HL-60 (cell line): ENCODE data around the gene FGF4.

Experiments
- DNase-seq, 2 experiments: peaks; one replicate each; pipeline ENCODE4 v3.0.0-alpha.2; 2010 to 2020; ENCODE audit warnings: low read depth in 1 of 2, low spot score in 1 of 2
- H3K27ac ChIP-seq: fragments of 250-450 bp; sonication (Bioruptor Pico); replicated peaks from 2 replicates; pipeline ENCODE4 v1.5.1; 2020; ENCODE audit warnings: mild to moderate bottlenecking, moderate library complexity
- H3K27me3 ChIP-seq: fragments of 250-450 bp; sonication (Bioruptor Pico); 2 replicates; pipeline ENCODE4 v1.5.1; 2021; ENCODE audit warnings: mild to moderate bottlenecking, moderate library complexity; ENCODE audit not compliant: insufficient read depth, poor library complexity, severe bottlenecking
- H3K4me3 ChIP-seq: replicated peaks from 2 replicates; pipeline ENCODE4 v1.5.1; 2011; ENCODE audit warnings: mild to moderate bottlenecking, control low read depth, low read length; ENCODE audit not compliant: insufficient read depth
- CTCF ChIP-seq: IDR thresholded peaks from one replicate; pipeline ENCODE4 v1.5.1; 2011; ENCODE audit warnings: low read length, control low read depth, inconsistent platforms; ENCODE audit not compliant: insufficient read depth
- GABPA ChIP-seq: IDR thresholded peaks from 2 replicates; pipeline ENCODE4 v1.6.1; 2012; ENCODE audit warnings: low read depth
- POLR2AphosphoS5 ChIP-seq: IDR thresholded peaks from 2 replicates; pipeline ENCODE4 v1.6.1; 2012; ENCODE audit warnings: low read depth
- REST ChIP-seq: IDR thresholded peaks from 2 replicates; pipeline ENCODE4 v1.6.1; 2012; ENCODE audit warnings: low read depth; ENCODE audit not compliant: insufficient replicate concordance
- SPI1 ChIP-seq: IDR thresholded peaks from 2 replicates; pipeline ENCODE4 v1.6.1; 2012; ENCODE audit warnings: low read depth, mild to moderate bottlenecking, borderline replicate concordance

Gene FGF4

GRCh38 chr11:69818231-69818602 is 43.1 kb upstream of the FGF4 start:
- no peak overlapping the region for H3K4me3 ChIP-seq
- no peak overlapping the region for H3K27ac ChIP-seq
- DNase-seq, result no peak
- peaks cover 48% of the 10 kb centered on the region for H3K27me3 ChIP-seq
- no peak for TF ChIP-seq GABPA
- TF ChIP-seq POLR2AphosphoS5, result no peak
- TF ChIP-seq CTCF, result no peak
- TF ChIP-seq SPI1, result no peak
- no peak for TF ChIP-seq REST

GRCh38 chr11:69817265-69818230 is 42.4 kb upstream of the FGF4 start:
- H3K27ac ChIP-seq, result no peak overlapping the region
- DNase-seq, result no peak

More at GRCh38 chr11:69817265-69818230, 42.4 kb upstream of the FGF4 start:
- H3K4me3 ChIP-seq, result no peak overlapping the region
- TF ChIP-seq POLR2AphosphoS5 (no peak), CTCF (no peak), SPI1 (no peak), REST (no peak), GABPA (no peak)
- peaks cover 48% of the 10 kb centered on the region for H3K27me3 ChIP-seq
